K562 (cell line): ENCODE data around the gene SFI1. TPM values are rescaled to one million over a fixed set of nuclear protein-coding genes. Genes with fewer than 3 reads are reported as not detected.

ENCODE experiments used
- ATAC-seq: fragments of 200-7000 bp; cut with Tn5 transposase; 3 replicates; pipeline ENCODE4 v1.9.1; 2020; ENCODE audit warnings: moderate library complexity
- BruUV-seq: library from RNA; stranded (reverse); fragments of 400-500 nt; replicated peaks from 2 replicates; lab custom pipeline; 2021; lab: Mats Ljungman, UMichigan
- CTCF ChIA-PET: fragments of 300-600 bp; formaldehyde crosslinking; extraction: SDS; loops from one replicate; lab custom pipeline; 2021; ENCODE audit warnings: low intra/inter-chr PET ratio; lab: Yijun Ruan, JAX
- POLR2A ChIA-PET: fragments of 300-600, 350-650 bp; sonication (Branson Sonifier 250); formaldehyde crosslinking; extraction: SDS; loops from one replicate; lab custom pipeline; 2021; ENCODE audit warnings: antibody characterized with exemption, inconsistent platforms; lab: Yijun Ruan, JAX
- DNase-seq, 4 experiments: peaks; one replicate each; pipeline versions ENCODE4 v3.0.0 to v3.0.0-alpha.2; 2011 to 2018; ENCODE audit warnings: low spot score in 3 of 4, mixed read lengths in 3 of 4; ENCODE audit errors: extremely low read depth in 1 of 4
- FAIRE-seq: peaks from 2 replicates; lab custom pipeline; 2011; peaks lifted over from hg19 to GRCh38; lab: Jason Lieb, UNC
- H2AFZ ChIP-seq: 2 replicates; pipeline ENCODE4 v1.6.0; 2011; ENCODE audit warnings: low read depth, low read length, control low read depth, inconsistent platforms
- H3K27ac ChIP-seq: fragments of 200-600 bp; 3 replicates; pipeline ENCODE4 v1.8.0; 2011; ENCODE audit warnings: low read depth, mild to moderate bottlenecking, control low read depth, inconsistent platforms, low read length, moderate library complexity, mixed read lengths; ENCODE audit errors: extremely low read depth
- H3K27me3 ChIP-seq, 2 experiments: fragments of 300-600 bp in 1 of 2; 2 replicates in 1 of 2; 3 replicates in 1 of 2; pipeline versions ENCODE4 v1.6.0 to v1.8.0; 2011; ENCODE audit warnings: inconsistent platforms in 2 of 2, low read length in 2 of 2, mild to moderate bottlenecking in 1 of 2, mixed read lengths in 1 of 2, moderate library complexity in 1 of 2; ENCODE audit not compliant: control insufficient read depth in 2 of 2, insufficient read depth in 2 of 2
- H3K36me3 ChIP-seq: fragments of 300-600 bp; 3 replicates; pipeline ENCODE4 v1.8.0; 2011; ENCODE audit warnings: mild to moderate bottlenecking, low read length, inconsistent platforms; ENCODE audit not compliant: control insufficient read depth, insufficient read depth
- H3K4me1 ChIP-seq, 2 experiments: fragments of 200-600 bp in 1 of 2; replicated peaks in 1 of 2; 2 replicates in 1 of 2; 3 replicates in 1 of 2; pipeline versions ENCODE4 v1.5.1 to v1.8.0; 2011; ENCODE audit warnings: inconsistent platforms in 2 of 2, low read length in 2 of 2, mild to moderate bottlenecking in 1 of 2, mixed read lengths in 1 of 2, moderate library complexity in 1 of 2; ENCODE audit not compliant: control insufficient read depth in 2 of 2, insufficient read depth in 2 of 2
- H3K4me2 ChIP-seq: 2 replicates; pipeline ENCODE4 v1.6.1; 2011; ENCODE audit warnings: low read length, control low read depth, inconsistent platforms, mixed read lengths; ENCODE audit not compliant: insufficient read depth
- H3K4me3 ChIP-seq: fragments of 200-600 bp; sonication (generic), shearing (Covaris generic); 2 replicates; pipeline ENCODE4 v1.5.1; 2016; ENCODE audit warnings: control low read depth, inconsistent platforms
- H3K79me2 ChIP-seq: fragments of 200-600 bp; 3 replicates; pipeline ENCODE4 v1.8.0; 2011; ENCODE audit warnings: low read length, inconsistent platforms; ENCODE audit not compliant: control insufficient read depth, insufficient read depth
- H3K9ac ChIP-seq, 2 experiments: 2 replicates each; pipeline versions ENCODE4 v1.6.0 to v1.6.1; 2011; ENCODE audit warnings: low read depth in 2 of 2, low read length in 2 of 2, control low read depth in 1 of 2, inconsistent platforms in 1 of 2, mild to moderate bottlenecking in 1 of 2, mixed read lengths in 1 of 2; ENCODE audit not compliant: insufficient read depth in 1 of 2
- H3K9me1 ChIP-seq: one replicate; pipeline ENCODE4 v1.6.0; 2011; ENCODE audit warnings: inconsistent platforms, mild to moderate bottlenecking, low read length, moderate library complexity; ENCODE audit not compliant: control insufficient read depth, insufficient read depth
- H3K9me3 ChIP-seq: replicated peaks from 2 replicates; pipeline ENCODE4 v1.5.1; 2011; ENCODE audit warnings: low read depth, low read length, inconsistent platforms; ENCODE audit not compliant: control insufficient read depth, insufficient read depth
- H4K20me1 ChIP-seq: replicated peaks from 2 replicates; pipeline ENCODE4 v1.6.1; 2011; ENCODE audit warnings: low read length, inconsistent platforms, mixed read lengths; ENCODE audit not compliant: control insufficient read depth, insufficient read depth
- BRF1 ChIP-seq: IDR thresholded peaks from 3 replicates; pipeline ENCODE4 v1.6.1; 2011; ENCODE audit warnings: borderline replicate concordance, mild to moderate bottlenecking; ENCODE audit not compliant: insufficient read length; ENCODE audit errors: extremely low read depth
- CHCHD3 ChIP-seq: fragments of 250-450 bp; sonication (Bioruptor Pico); IDR thresholded peaks from 2 replicates; pipeline ENCODE4 v2.1.2; 2022; ENCODE audit warnings: mild to moderate bottlenecking
- GTF2E2 ChIP-seq: fragments of 200-800 bp; sonication (Bioruptor generic); IDR thresholded peaks from 2 replicates; pipeline ENCODE4 v1.6.1; 2016; ENCODE audit warnings: missing genetic modification characterization, missing compliant biosample characterization
- HMG20A ChIP-seq: fragments of 450-650 bp; formaldehyde crosslinking; conservative IDR thresholded peaks from 2 replicates; pipeline ENCODE4 v1.4.0; 2020; ENCODE audit warnings: mild to moderate bottlenecking, mixed read lengths
- KAT2B ChIP-seq: IDR thresholded peaks from one replicate; pipeline ENCODE4 v1.6.1; 2012; ENCODE audit warnings: low read depth, mild to moderate bottlenecking, control low read depth, inconsistent platforms, low read length, moderate library complexity
- MTF1 ChIP-seq: fragments of 250-450 bp; sonication (Bioruptor Pico); IDR thresholded peaks from 2 replicates; pipeline ENCODE4 v1.9.0; 2021; ENCODE audit warnings: moderate library complexity, mild to moderate bottlenecking, inconsistent platforms, borderline replicate concordance
- NCOR1 ChIP-seq: fragments of 450-650 bp; IDR thresholded peaks from 2 replicates; pipeline ENCODE4 v1.6.1; 2016; ENCODE audit warnings: mild to moderate bottlenecking, moderate library complexity
- ZNF217 ChIP-seq: sonication (generic); formaldehyde crosslinking; IDR thresholded peaks from 2 replicates; pipeline ENCODE4 v1.8.0; 2022; ENCODE audit warnings: mild to moderate bottlenecking, missing genetic modification reagents
- WGBS: fragments of 100-300 bp; shearing (Covaris generic); methylation state at CpG from one replicate; pipeline ENCODE4 v1.1.6; 2016; ENCODE audit warnings: low coverage, mixed read lengths; ENCODE audit not compliant: insufficient coverage; ENCODE audit errors: missing lambda C conversion rate; 5-methylcytosine and 5-hydroxymethylcytosine counted together
- in situ Hi-C: fragments of 300-500 bp; cut with MboI; formaldehyde crosslinking; loops from 4 replicates; pipeline ENCODE4 v1.15.0; 2018; ENCODE audit warnings: inconsistent platforms, mixed read lengths
- intact Hi-C: fragments of 100-400 bp; cut with micrococcal nuclease; formaldehyde crosslinking; loops from 2 replicates; pipeline ENCODE4 v1.14.2; 2022
- polyA plus RNA-seq, 8 experiments: library from polyadenylated mRNA; depleted of rRNA in 4 of 8; stranded (reverse) in 5 of 8; unstranded in 3 of 8; fragments of >200 nt; fragmentation: Nextera tagmentation in 2 of 8; fragmentation: Illumina TruSeq in 1 of 8; extraction: Ambion mirVana in 2 of 8; extraction: Trizol in 1 of 8; gene quantifications; 2 replicates each; pipeline versions ENCODE4 v1.2.1 to v1.2.3, GENCODE V29; 2011 to 2014; ENCODE audit warnings: inconsistent platforms in 1 of 8, missing spikeins in 1 of 8
- total RNA-seq, 7 experiments: library from RNA; depleted of rRNA in 6 of 7; stranded (reverse); fragments of >200 nt in 6 of 7; fragmentation: Illumina TruSeq in 2 of 7; extraction: Trizol in 2 of 7; gene quantifications; 2 replicates each; pipeline versions ENCODE4 v1.2.1 to v1.2.3, GENCODE V29; 2011 to 2021; ENCODE audit warnings: low replicate concordance in 1 of 7
- TF ChIP-seq, protein P1 (sequence below): fragments of 250-450 bp; sonication (Bioruptor Pico); IDR thresholded peaks from 2 replicates; pipeline ENCODE4 v1.9.0; 2021; ENCODE audit warnings: mild to moderate bottlenecking
- TF ChIP-seq, protein P2 (sequence below): fragments of 450-650 bp; IDR thresholded peaks from 2 replicates; pipeline ENCODE4 v1.6.1; 2016; ENCODE audit warnings: borderline replicate concordance
- TF ChIP-seq, protein P3 (sequence below): IDR thresholded peaks from 2 replicates; pipeline ENCODE4 v1.6.1; 2014; ENCODE audit warnings: antibody characterized with exemption

The SFI1 gene
- total and polyA plus RNA-seq, 9 of the 15 experiments (the other 6 are each of a cell fraction or from before 2014, with no cell fraction given) = 3.0 to 25.6 (median 14.1) TPM

DNA sequence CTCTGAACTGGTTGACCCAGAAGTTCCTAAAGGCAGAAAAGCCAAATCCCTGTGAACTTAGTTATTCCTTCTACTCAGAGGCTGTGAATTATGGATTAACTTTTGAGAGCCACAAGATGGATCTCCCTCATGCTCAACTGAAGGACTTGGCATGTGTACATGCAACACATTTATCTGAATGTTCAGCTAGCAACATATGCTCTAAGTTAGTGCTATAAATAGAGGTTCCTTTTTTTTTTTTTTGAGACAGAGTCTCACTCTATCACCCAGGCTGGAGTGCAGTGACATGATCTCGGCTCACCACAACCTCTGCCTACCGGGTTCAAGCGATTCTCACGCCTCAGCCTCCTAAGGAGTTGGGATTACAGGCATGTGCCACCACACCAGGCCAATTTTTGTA lies 46.8 kb upstream of the SFI1 start:
- no peak for ATAC-seq
- no peak overlapping the region for H3K4me2 ChIP-seq
- ChIA-PET CTCF (interaction anchor here (0.7 kb wide), 1 partner anchor 184 kb away, joined by 4 read pairs; no protein-coding TSS in a partner anchor), POLR2A (no interaction called here)
- no peaks in the 10 kb centered on the region for H3K9me1 ChIP-seq
- WGBS = 90% methylated on average over 3 of the region's 4 CpGs
- no peak overlapping the region for H3K9ac ChIP-seq
- H3K9me3 ChIP-seq = no peaks in the 10 kb centered on the region
- peaks cover 54% of the 10 kb centered on the region; the same call in 2 of the 3 replicates for H3K36me3 ChIP-seq
- H3K4me1 ChIP-seq = no peaks in the 10 kb centered on the region
- H4K20me1 ChIP-seq = no peaks in the 10 kb centered on the region
- FAIRE-seq = no peak
- H3K27ac ChIP-seq = no peak overlapping the region
- H3K4me3 ChIP-seq = no peak overlapping the region
- intact Hi-C loops = no loop called here
- H2AFZ ChIP-seq = no peak overlapping the region
- H3K27me3 ChIP-seq = no peaks in the 10 kb centered on the region
- BruUV-seq = no TSS peak
- no peaks in the 10 kb centered on the region for H3K79me2 ChIP-seq
- in situ Hi-C loops = no loop called here
- no peak for DNase-seq
- no peak for TF ChIP-seq MTF1
- TF ChIP-seq, protein P1, sequence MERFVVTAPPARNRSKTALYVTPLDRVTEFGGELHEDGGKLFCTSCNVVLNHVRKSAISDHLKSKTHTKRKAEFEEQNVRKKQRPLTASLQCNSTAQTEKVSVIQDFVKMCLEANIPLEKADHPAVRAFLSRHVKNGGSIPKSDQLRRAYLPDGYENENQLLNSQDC (CRISPR knock-in tag) = no peak
- TF ChIP-seq NCOR1 = no peak
- no peak for TF ChIP-seq ZNF217 (CRISPR knock-in tag)
- TF ChIP-seq, protein P2, sequence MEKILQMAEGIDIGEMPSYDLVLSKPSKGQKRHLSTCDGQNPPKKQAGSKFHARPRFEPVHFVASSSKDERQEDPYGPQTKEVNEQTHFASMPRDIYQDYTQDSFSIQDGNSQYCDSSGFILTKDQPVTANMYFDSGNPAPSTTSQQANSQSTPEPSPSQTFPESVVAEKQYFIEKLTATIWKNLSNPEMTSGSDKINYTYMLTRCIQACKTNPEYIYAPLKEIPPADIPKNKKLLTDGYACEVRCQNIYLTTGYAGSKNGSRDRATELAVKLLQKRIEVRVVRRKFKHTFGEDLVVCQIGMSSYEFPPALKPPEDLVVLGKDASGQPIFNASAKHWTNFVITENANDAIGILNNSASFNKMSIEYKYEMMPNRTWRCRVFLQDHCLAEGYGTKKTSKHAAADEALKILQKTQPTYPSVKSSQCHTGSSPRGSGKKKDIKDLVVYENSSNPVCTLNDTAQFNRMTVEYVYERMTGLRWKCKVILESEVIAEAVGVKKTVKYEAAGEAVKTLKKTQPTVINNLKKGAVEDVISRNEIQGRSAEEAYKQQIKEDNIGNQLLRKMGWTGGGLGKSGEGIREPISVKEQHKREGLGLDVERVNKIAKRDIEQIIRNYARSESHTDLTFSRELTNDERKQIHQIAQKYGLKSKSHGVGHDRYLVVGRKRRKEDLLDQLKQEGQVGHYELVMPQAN = no peak
- no peak for TF ChIP-seq GTF2E2
- TF ChIP-seq KAT2B = no peak
- no peak for TF ChIP-seq HMG20A (CRISPR knock-in tag)
- TF ChIP-seq CHCHD3 (CRISPR knock-in tag) = no peak
- TF ChIP-seq, protein P3, sequence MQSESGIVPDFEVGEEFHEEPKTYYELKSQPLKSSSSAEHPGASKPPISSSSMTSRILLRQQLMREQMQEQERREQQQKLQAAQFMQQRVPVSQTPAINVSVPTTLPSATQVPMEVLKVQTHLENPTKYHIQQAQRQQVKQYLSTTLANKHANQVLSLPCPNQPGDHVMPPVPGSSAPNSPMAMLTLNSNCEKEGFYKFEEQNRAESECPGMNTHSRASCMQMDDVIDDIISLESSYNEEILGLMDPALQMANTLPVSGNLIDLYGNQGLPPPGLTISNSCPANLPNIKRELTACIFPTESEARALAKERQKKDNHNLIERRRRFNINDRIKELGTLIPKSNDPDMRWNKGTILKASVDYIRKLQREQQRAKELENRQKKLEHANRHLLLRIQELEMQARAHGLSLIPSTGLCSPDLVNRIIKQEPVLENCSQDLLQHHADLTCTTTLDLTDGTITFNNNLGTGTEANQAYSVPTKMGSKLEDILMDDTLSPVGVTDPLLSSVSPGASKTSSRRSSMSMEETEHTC = no peak
- no peak for TF ChIP-seq BRF1
